ENCODE results near the gene PADI1.

The PADI1 gene

GRCh38 chr1:17204546-17205440 is at the start of gene PADI1:
TSS of gene PADI1 (plus strand) at chr1:17205128. CDS start at chr1:17205218, 90 bp downstream.
- POLR2A ChIA-PET (ENCODE audit: low non-redundant PET) = interaction anchor here (1.1 kb wide), 1 partner anchor 11 kb away, joined by 3 read pairs; no protein-coding TSS in a partner anchor
- no peak for TF ChIP-seq CTCF (conservative IDR thresholded peaks at IDR 0.05; ENCODE audit: low read depth)
- H3K27ac ChIP-seq = peak within 1 kb of the TSS; percentile 85
- peak; percentile 47 for DNase-seq (ENCODE audit: low spot score)
- CTCF ChIA-PET = interaction anchor here (1.0 kb wide), 1 partner anchor 79 kb away, joined by 3 read pairs; no protein-coding TSS in a partner anchor

GRCh38 chr1:17155257-17155920 is 49.5 kb upstream of the PADI1 start:
- no peak for DNase-seq (ENCODE audit: low spot score)
- no peak for TF ChIP-seq CTCF (conservative IDR thresholded peaks at IDR 0.05; ENCODE audit: low read depth)
- no peak overlapping the region for H3K27ac ChIP-seq
- ChIA-PET CTCF (no interaction called here), POLR2A (ENCODE audit: low non-redundant PET) (no interaction called here)

GRCh38 chr1:17156108-17156507 is 48.8 kb upstream of the PADI1 start:
- no peak for DNase-seq (ENCODE audit: low spot score)
- TF ChIP-seq CTCF (conservative IDR thresholded peaks at IDR 0.05; ENCODE audit: low read depth) = no peak
- CTCF ChIA-PET = no interaction called here
- H3K27ac ChIP-seq = no peak overlapping the region
- POLR2A ChIA-PET (ENCODE audit: low non-redundant PET) = no interaction called here

GRCh38 chr1:17158961-17159360 is 46.0 kb upstream of the PADI1 start:
- DNase-seq (ENCODE audit: low spot score) = no peak
- POLR2A ChIA-PET (ENCODE audit: low non-redundant PET) = no interaction called here
- no peak overlapping the region; the same call in 1 of the 2 replicates for H3K27ac ChIP-seq
- TF ChIP-seq CTCF (conservative IDR thresholded peaks at IDR 0.05; ENCODE audit: low read depth) = no peak
- CTCF ChIA-PET = no interaction called here

GRCh38 chr1:17161137-17161740 is 43.7 kb upstream of the PADI1 start:
- TF ChIP-seq CTCF (conservative IDR thresholded peaks at IDR 0.05; ENCODE audit: low read depth) = no peak
- POLR2A ChIA-PET (ENCODE audit: low non-redundant PET) = interaction anchor here (1.1 kb wide), 1 partner anchor 17 kb away, joined by 11 read pairs; no protein-coding TSS in a partner anchor
- H3K27ac ChIP-seq = no peak overlapping the region; the same call in 1 of the 2 replicates
- no peak for DNase-seq (ENCODE audit: low spot score)
- CTCF ChIA-PET = no interaction called here

Measured in RWPE1 (cell line).